Endothelial cell of umbilical vein (primary cell): Measurements from ENCODE around the gene CASKIN2. TPM values are rescaled to one million over a fixed set of nuclear protein-coding genes. Genes with fewer than 3 reads are reported as not detected.

Experiments
- BruUV-seq: library from RNA; stranded (reverse); fragments of 400-500 nt; replicated peaks from 2 replicates; lab custom pipeline; 2021; lab: Mats Ljungman, UMichigan
- CTCF ChIA-PET: fragments of 300-600, 350-600 bp; sonication (Branson Sonifier 250); formaldehyde crosslinking; loops from one replicate; lab custom pipeline; 2021; ENCODE audit warnings: antibody characterized with exemption, inconsistent platforms; lab: Charles Lee
- POLR2A ChIA-PET: fragments of 300-600, 350-600 bp; sonication (Branson Sonifier 250); formaldehyde crosslinking; loops from one replicate; lab custom pipeline; 2021; ENCODE audit warnings: antibody characterized with exemption, inconsistent platforms; lab: Charles Lee
- DNase-seq: peaks from one replicate; pipeline ENCODE4 v3.0.0-alpha.2; 2011; ENCODE audit warnings: low read depth, low spot score
- FAIRE-seq: peaks from 2 replicates; lab custom pipeline; 2011; peaks lifted over from hg19 to GRCh38; lab: Jason Lieb, UNC
- H2AFZ ChIP-seq: 2 replicates; pipeline ENCODE4 v1.6.0; 2012; ENCODE audit warnings: low read depth, low read length, control low read depth, inconsistent platforms
- H3K27ac ChIP-seq: 2 replicates; pipeline ENCODE4 v1.5.1; 2011; ENCODE audit warnings: low read depth, mild to moderate bottlenecking, control low read depth, low read length, moderate library complexity; ENCODE audit not compliant: insufficient read depth
- H3K27me3 ChIP-seq, 2 experiments: 2 replicates each; pipeline versions ENCODE4 v1.6.0 to v1.6.1; 2011; ENCODE audit warnings: low read length in 2 of 2, mixed read lengths in 1 of 2; ENCODE audit not compliant: control insufficient read depth in 2 of 2, insufficient read depth in 2 of 2
- H3K36me3 ChIP-seq, 2 experiments: 2 replicates in 1 of 2; 3 replicates in 1 of 2; pipeline ENCODE4 v1.5.1; 2011; ENCODE audit warnings: low read length in 2 of 2, mild to moderate bottlenecking in 1 of 2, moderate library complexity in 1 of 2; ENCODE audit not compliant: control insufficient read depth in 2 of 2, insufficient read depth in 2 of 2; ENCODE audit errors: extremely low read depth in 1 of 2
- H3K4me1 ChIP-seq: 3 replicates; pipeline ENCODE4 v1.5.1; 2011; ENCODE audit warnings: mild to moderate bottlenecking, low read length; ENCODE audit not compliant: control insufficient read depth, insufficient read depth; ENCODE audit errors: extremely low read depth
- H3K4me2 ChIP-seq: 2 replicates; pipeline ENCODE4 v1.6.1; 2011; ENCODE audit warnings: low read length, control low read depth, mixed read lengths; ENCODE audit not compliant: insufficient read depth
- H3K4me3 ChIP-seq, 3 experiments: fragments of 200-600 bp in 1 of 3; sonication (generic), shearing (Covaris generic) in 1 of 3; replicated peaks in 1 of 3; 2 replicates each; pipeline ENCODE4 v1.5.1; 2011 to 2016; ENCODE audit warnings: control low read depth in 3 of 3, low read length in 3 of 3, mild to moderate bottlenecking in 2 of 3, inconsistent platforms in 1 of 3, low read depth in 1 of 3, moderate library complexity in 1 of 3; ENCODE audit not compliant: insufficient read depth in 1 of 3
- H3K79me2 ChIP-seq: 2 replicates; pipeline ENCODE4 v1.6.0; 2012; ENCODE audit warnings: low read length, inconsistent platforms; ENCODE audit not compliant: control insufficient read depth, insufficient read depth
- H3K9ac ChIP-seq: replicated peaks from 2 replicates; pipeline ENCODE3; 2011; ENCODE audit warnings: low read length, control low read depth; ENCODE audit not compliant: insufficient read depth; ENCODE audit errors: extremely low read depth
- H3K9me1 ChIP-seq: replicated peaks from 3 replicates; pipeline ENCODE4 v1.6.0; 2011; ENCODE audit warnings: mild to moderate bottlenecking, low read length; ENCODE audit not compliant: control insufficient read depth, insufficient read depth; ENCODE audit errors: extremely low read depth
- H3K9me3 ChIP-seq: replicated peaks from 2 replicates; pipeline ENCODE4 v1.5.1; 2012; ENCODE audit warnings: low read length, inconsistent platforms; ENCODE audit not compliant: control insufficient read depth, insufficient read depth
- H4K20me1 ChIP-seq: replicated peaks from 2 replicates; pipeline ENCODE3; 2011; ENCODE audit warnings: mild to moderate bottlenecking, low read length; ENCODE audit not compliant: control insufficient read depth, insufficient read depth; ENCODE audit errors: extremely low read depth
- CTCF ChIP-seq, 2 donors: IDR thresholded peaks; 1 replicate in 1 of 2; 2 replicates in 1 of 2; pipeline ENCODE4 v1.5.1; 2011; ENCODE audit warnings: low read length in 2 of 2, mild to moderate bottlenecking in 2 of 2, moderate library complexity in 2 of 2, control low read depth in 1 of 2, inconsistent platforms in 1 of 2, low read depth in 1 of 2; ENCODE audit not compliant: insufficient read depth in 1 of 2; ENCODE audit errors: extremely low read depth in 1 of 2
- FOS ChIP-seq: IDR thresholded peaks from 2 replicates; pipeline ENCODE4 v1.6.1; 2011; ENCODE audit warnings: mild to moderate bottlenecking, low read length, moderate library complexity, borderline replicate concordance; ENCODE audit not compliant: insufficient read depth
- GATA2 ChIP-seq: IDR thresholded peaks from 2 replicates; pipeline ENCODE4 v1.7.0; 2011; ENCODE audit warnings: low read depth, mild to moderate bottlenecking, moderate library complexity, mixed read lengths, low read length; ENCODE audit not compliant: insufficient read length, insufficient read depth
- JUN ChIP-seq: IDR thresholded peaks from 2 replicates; pipeline ENCODE4 v1.6.1; 2011; ENCODE audit warnings: borderline replicate concordance, low read depth; ENCODE audit not compliant: insufficient read length, insufficient read depth
- MYC ChIP-seq: IDR thresholded peaks from one replicate; pipeline ENCODE4 v1.6.1; 2011; ENCODE audit warnings: mild to moderate bottlenecking, low read depth, low read length
- dilution Hi-C: fragments of 300-500 bp; cut with MboI; formaldehyde crosslinking; loops from one replicate; pipeline ENCODE4 v1.15.0; 2019; ENCODE audit warnings: low sequenced_read_pairs; ENCODE audit not compliant: extremely low pct_ligation_motif_present
- intact Hi-C: fragments of 100-400 bp; cut with micrococcal nuclease; formaldehyde crosslinking; loops from one replicate; pipeline ENCODE4 v1.10.0; 2022
- polyA plus RNA-seq, 4 experiments: library from polyadenylated mRNA; depleted of rRNA in 3 of 4; stranded (reverse) in 3 of 4; unstranded in 1 of 4; fragments of >200 nt; gene quantifications; 2 replicates each; pipeline versions ENCODE4 v1.2.1 to v1.2.3, GENCODE V29; 2011 to 2012; ENCODE audit warnings: missing spikeins in 1 of 4
- total RNA-seq: library from RNA; stranded (reverse); gene quantifications from 2 replicates; pipeline ENCODE4 v1.2.3, GENCODE V29; 2021

The CASKIN2 gene
- total and polyA plus RNA-seq, 2 donors (not counting 3 experiments of a cell fraction or from before 2014, with no cell fraction given), result 13.0 to 37.6 TPM

DNA sequence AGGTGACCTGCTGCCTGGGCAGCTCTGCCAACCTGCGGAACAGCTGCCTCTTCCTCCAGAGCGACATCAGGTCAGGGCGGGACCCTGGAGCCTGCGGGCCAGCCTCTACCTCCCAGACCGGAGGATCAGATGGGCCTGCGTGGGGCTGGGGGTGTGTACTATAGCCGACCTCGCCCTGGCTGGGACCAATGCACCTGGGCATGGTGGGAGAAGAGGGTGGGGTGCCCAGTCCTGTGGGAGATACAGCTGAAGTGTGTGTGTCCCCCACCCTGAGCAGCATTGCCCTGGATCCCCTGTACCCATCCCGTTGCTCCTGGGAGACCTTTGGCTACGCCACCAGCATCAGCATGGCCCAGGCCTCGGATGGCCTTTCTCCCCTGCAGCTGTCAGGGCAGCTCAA is 19.3 kb downstream of the CASKIN2 start:
- Histone ChIP-seq H4K20me1 (no peaks in the 10 kb centered on the region), H3K9ac (no peak overlapping the region), H3K4me1 (peaks cover 3% of the 10 kb centered on the region), H3K36me3 (peaks cover 0 to 40% of the 10 kb centered on the region in 2 experiments), H3K9me1 (no peaks in the 10 kb centered on the region), H3K79me2 (no peaks in the 10 kb centered on the region), H3K4me3 (no peak overlapping the region), H3K27ac (no peak overlapping the region), H3K4me2 (no peak overlapping the region), H3K27me3 (no peaks in the 10 kb centered on the region), H3K9me3 (no peaks in the 10 kb centered on the region), H2AFZ (no peak overlapping the region)
- FAIRE-seq (no peak), DNase-seq (no peak)
- ChIA-PET CTCF (interaction anchor here (1.3 kb wide), 1 partner anchor 40 kb away, joined by 3 read pairs; the partner anchor contains the start of gene TMEM94), POLR2A (no interaction called here)
- BruUV-seq, result no TSS peak
- dilution Hi-C loops (no loop called here), intact Hi-C loops (no loop called here)
- no peak for TF ChIP-seq JUN
- no peak for TF ChIP-seq CTCF (IDR thresholded peaks at IDR 0.05; ENCODE audit: extremely low read depth in 1 of 2, insufficient read depth in 1 of 2, low read depth in 1 of 2, low read length in 2 of 2)

GRCh38 chr17:75494326-75494877 is 20.9 kb downstream of the CASKIN2 start:
- FAIRE-seq (no peak), DNase-seq (no peak)
- H3K4me3 ChIP-seq, result no peak overlapping the region
- H3K36me3 ChIP-seq, result peaks cover 0 to 31% of the 10 kb centered on the region in 2 experiments
- no peak overlapping the region for H3K9ac ChIP-seq
- no peaks in the 10 kb centered on the region for H3K27me3 ChIP-seq
- no peaks in the 10 kb centered on the region for H4K20me1 ChIP-seq
- ChIA-PET POLR2A (no interaction called here), CTCF (no interaction called here)
- TF ChIP-seq MYC (no peak), FOS (no peak), GATA2 (no peak), JUN (no peak), CTCF (IDR thresholded peaks at IDR 0.05; ENCODE audit: extremely low read depth in 1 of 2, insufficient read depth in 1 of 2, low read depth in 1 of 2, low read length in 2 of 2) (no peak)
- intact Hi-C loops, result no loop called here
- dilution Hi-C loops, result no loop called here
- no peaks in the 10 kb centered on the region for H3K9me1 ChIP-seq
- no TSS peak for BruUV-seq
- no peaks in the 10 kb centered on the region for H3K79me2 ChIP-seq
- no peaks in the 10 kb centered on the region for H3K9me3 ChIP-seq
- H3K4me2 ChIP-seq, result no peak overlapping the region
- H3K4me1 ChIP-seq, result peaks cover 3% of the 10 kb centered on the region
- H3K27ac ChIP-seq, result no peak overlapping the region
- no peak overlapping the region for H2AFZ ChIP-seq
